Measurements from ENCODE around the gene PTPRS. TPM values are rescaled to one million over a fixed set of nuclear protein-coding genes. Genes with fewer than 3 reads are reported as not detected.

PTPRS gene
- total RNA-seq, 4 donors from 2014 or later: 182 to 387 (median 289) TPM

DNA sequence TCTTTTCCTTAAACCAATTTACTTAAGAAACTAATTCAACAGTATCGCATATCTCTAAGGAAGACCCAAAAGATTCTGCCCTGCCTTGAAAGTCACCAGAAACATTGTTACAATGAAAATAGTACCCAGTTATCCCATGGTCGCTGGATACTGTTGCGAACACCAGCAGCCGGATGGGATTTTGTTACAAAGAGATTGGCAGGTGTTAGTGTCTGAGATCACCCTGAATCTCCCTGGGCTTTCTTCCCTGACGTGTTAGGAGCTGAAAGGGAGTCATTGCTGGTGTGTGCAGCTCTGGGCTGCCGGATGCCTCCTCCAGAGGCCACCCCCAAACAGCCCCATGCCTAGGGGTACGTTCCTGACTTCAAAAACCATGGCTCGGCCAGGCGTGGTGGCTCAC is 38.2 kb downstream of the PTPRS start:
- no peaks in the 10 kb centered on the region for H3K4me1 ChIP-seq
- WGBS, 2 donors: 79 to 86% methylated on average over 9 of the region's 9 CpGs
- intact Hi-C loops (cut with DNase I): no loop called here

DNA sequence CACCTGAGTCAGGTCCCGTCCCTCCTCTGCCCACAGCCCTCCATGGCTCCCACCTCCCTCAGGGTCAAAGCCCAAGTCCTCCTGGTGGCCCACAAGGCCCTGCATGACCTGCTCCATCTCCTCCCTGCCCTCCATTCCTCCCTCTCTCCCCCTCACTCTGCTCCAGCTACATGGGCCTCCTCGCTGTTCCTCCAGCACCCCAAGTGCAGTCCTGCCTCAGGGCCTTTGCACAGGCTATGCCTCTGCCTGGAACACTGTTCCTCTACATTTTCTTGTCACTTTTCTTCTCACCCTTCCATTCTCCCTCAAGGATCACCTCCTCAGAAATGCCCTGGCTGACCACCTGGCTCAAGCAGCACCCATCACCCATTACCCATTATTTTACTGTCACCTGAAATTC is 41.5 kb downstream of the PTPRS start:
- no peak overlapping the region for H3K27ac ChIP-seq
- WGBS, 2 donors: 94 to 100% methylated on average over 2 of the region's 2 CpGs
- H3K9me3 ChIP-seq: no peaks in the 10 kb centered on the region
- intact Hi-C loops (cut with DNase I): no loop called here
- no peak for TF ChIP-seq POLR2A (IDR thresholded peaks at IDR 0.05)
- TF ChIP-seq, protein P1, sequence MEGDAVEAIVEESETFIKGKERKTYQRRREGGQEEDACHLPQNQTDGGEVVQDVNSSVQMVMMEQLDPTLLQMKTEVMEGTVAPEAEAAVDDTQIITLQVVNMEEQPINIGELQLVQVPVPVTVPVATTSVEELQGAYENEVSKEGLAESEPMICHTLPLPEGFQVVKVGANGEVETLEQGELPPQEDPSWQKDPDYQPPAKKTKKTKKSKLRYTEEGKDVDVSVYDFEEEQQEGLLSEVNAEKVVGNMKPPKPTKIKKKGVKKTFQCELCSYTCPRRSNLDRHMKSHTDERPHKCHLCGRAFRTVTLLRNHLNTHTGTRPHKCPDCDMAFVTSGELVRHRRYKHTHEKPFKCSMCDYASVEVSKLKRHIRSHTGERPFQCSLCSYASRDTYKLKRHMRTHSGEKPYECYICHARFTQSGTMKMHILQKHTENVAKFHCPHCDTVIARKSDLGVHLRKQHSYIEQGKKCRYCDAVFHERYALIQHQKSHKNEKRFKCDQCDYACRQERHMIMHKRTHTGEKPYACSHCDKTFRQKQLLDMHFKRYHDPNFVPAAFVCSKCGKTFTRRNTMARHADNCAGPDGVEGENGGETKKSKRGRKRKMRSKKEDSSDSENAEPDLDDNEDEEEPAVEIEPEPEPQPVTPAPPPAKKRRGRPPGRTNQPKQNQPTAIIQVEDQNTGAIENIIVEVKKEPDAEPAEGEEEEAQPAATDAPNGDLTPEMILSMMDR (IDR thresholded peaks at IDR 0.05): no peak
- no peaks in the 10 kb centered on the region for H3K27me3 ChIP-seq
- H3K4me3 ChIP-seq (replicated peaks in 1 of 3): no peak overlapping the region
- H3K36me3 ChIP-seq: no peaks in the 10 kb centered on the region
- no peaks in the 10 kb centered on the region for H3K4me1 ChIP-seq
- no peak for DNase-seq

More for the DNA sequence above, 38.2 kb downstream of the PTPRS start:
- no peak overlapping the region for H3K27ac ChIP-seq
- no peaks in the 10 kb centered on the region for H3K9me3 ChIP-seq
- no peak for DNase-seq
- no peak for TF ChIP-seq POLR2A (IDR thresholded peaks at IDR 0.05)
- TF ChIP-seq, protein P1 (IDR thresholded peaks at IDR 0.05): no peak
- H3K27me3 ChIP-seq: no peaks in the 10 kb centered on the region
- no peaks in the 10 kb centered on the region for H3K36me3 ChIP-seq
- H3K4me3 ChIP-seq (replicated peaks in 1 of 3): no peak overlapping the region

DNA sequence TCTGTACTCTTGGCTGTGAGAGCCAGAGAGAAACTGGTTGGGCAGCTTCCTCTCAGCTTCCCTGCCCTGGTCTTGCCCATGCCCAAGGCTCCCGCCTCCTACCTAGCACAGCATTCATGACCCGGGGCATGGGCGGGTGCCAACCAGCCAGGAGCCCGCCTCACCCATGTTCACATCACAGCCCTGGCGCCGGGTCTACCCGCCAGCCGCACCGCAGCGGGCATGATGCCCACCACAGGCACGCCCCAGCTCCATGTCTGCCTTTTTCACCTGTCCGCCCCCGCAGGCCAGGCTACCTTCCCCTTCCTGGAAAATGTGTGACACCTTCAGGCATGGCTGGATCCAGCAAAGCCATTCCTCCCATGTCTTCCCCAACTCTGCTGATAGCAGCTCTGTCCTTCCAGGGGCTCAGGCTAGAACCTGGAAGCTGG is 42.1 kb downstream of the PTPRS start:
- 81 to 90% methylated on average over 12 to 13 of the region's 13 CpGs for WGBS, 2 donors
- no peaks in the 10 kb centered on the region for H3K9me3 ChIP-seq
- H3K36me3 ChIP-seq: no peaks in the 10 kb centered on the region
- no peak overlapping the region for H3K27ac ChIP-seq
- H3K4me1 ChIP-seq: peaks cover 0 to under 1% of the 10 kb centered on the region in 2 donors
- H3K27me3 ChIP-seq: no peaks in the 10 kb centered on the region
- TF ChIP-seq, protein P1 (IDR thresholded peaks at IDR 0.05): no peak
- TF ChIP-seq POLR2A (IDR thresholded peaks at IDR 0.05): no peak
- H3K4me3 ChIP-seq (replicated peaks in 1 of 3): no peak overlapping the region
- intact Hi-C loops (cut with DNase I): no loop called here
- DNase-seq: peak; percentile 71 to 74

DNA sequence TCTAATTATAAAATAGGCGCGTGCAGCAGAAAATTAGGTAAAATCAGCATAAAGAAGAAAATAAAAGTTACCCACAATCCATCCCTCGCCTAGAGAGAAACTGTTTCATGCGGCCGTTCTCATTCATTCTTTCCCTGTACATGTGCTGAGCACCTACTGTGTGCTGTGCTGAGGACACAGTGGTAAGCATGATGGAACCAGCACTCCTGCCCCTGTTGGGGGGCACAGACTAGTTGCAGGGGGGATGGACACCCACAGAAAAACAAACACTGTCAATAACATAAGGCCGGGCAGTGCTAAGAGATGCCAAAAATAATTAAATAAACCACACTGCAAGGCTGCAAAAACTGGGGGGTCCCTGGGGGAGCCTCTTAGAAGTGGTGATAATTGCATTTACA is 43.3 kb downstream of the PTPRS start:
- Histone ChIP-seq H3K27ac (no peak overlapping the region), H3K4me1 (peaks cover 3 to 6% of the 10 kb centered on the region in 2 donors), H3K4me3 (replicated peaks in 1 of 3) (no peak overlapping the region), H3K9me3 (no peaks in the 10 kb centered on the region), H3K36me3 (no peaks in the 10 kb centered on the region), H3K27me3 (no peaks in the 10 kb centered on the region)
- no peak for DNase-seq
- intact Hi-C loops (cut with DNase I): no loop called here
- 92 to 93% methylated on average over 6 of the region's 6 CpGs for WGBS, 2 donors
- TF ChIP-seq, protein P1 (IDR thresholded peaks at IDR 0.05): no peak
- no peak for TF ChIP-seq POLR2A (IDR thresholded peaks at IDR 0.05)

DNA sequence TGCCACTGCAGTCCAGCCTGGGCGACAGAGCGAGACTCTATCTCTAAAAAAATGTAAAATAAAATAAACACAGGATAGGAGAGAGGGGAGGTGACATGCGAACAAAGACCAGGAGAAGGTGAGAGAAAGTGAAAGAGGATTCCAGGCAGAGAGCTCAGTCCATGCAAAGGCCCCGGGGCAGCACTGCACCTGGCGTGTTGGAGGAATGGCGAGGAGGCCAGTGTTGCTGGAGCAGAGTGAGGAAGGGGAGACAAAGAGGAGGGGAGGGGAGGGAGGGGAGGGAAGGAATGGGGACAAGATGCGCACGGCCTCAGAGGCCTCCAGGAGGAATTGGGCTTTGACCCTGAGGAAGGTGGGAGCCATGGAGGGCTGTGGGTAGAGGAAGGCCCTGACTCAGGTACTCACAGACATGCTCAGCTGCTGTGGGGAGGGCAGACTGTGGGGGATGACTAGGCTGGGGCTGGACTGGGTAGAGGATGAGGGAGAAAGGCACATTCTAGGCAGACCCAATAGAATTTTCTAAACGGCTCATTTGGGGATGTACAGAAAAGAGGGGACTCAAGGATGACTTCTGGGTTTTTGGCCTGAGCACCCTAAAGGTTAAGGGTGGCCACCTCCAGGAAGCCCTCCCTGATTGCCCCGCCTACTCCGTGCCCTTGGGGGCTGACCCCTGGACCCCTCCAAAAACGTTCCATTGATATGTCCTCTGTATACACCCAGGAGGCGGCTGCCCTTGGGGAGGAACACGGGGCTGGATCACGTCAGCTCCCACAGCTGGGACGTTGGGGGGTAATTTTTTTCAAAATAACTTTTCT is 43.9 kb downstream of the PTPRS start:
- Histone ChIP-seq H3K9me3 (no peaks in the 10 kb centered on the region), H3K36me3 (no peaks in the 10 kb centered on the region), H3K4me1 (peaks cover 9 to 12% of the 10 kb centered on the region in 2 donors), H3K27ac (no peak overlapping the region), H3K27me3 (no peaks in the 10 kb centered on the region), H3K4me3 (replicated peaks in 1 of 3) (no peak overlapping the region)
- DNase-seq: no peak
- TF ChIP-seq, protein P1 (IDR thresholded peaks at IDR 0.05): no peak
- TF ChIP-seq POLR2A (IDR thresholded peaks at IDR 0.05): no peak
- intact Hi-C loops (cut with DNase I): no loop called here
- 88 to 91% methylated on average over 16 of the region's 16 CpGs for WGBS, 2 donors

Data from thyroid gland (tissue), 4 donors.